Measurements from ENCODE around the gene B4GALT5.

The B4GALT5 gene

DNA sequence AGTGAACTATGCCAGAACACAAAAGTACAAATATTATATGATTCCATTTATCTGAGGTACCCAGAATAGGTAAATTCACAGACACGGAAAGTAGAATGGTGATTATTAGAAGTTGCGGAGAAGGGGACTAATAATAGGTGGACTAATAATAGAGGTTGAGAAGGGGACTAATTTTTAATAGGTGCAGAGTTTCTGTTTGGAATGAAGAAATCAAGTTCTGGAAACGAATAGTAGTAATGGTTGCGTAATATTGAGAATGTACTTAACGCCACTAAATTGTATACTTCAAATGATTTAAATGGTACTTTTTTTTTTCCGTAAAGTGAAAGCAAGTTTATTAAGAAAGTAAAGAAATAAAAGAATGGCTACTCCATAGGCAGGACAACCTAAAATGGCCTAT lies 33.2 kb downstream of the B4GALT5 start:
- Histone ChIP-seq H3K27me3 (ENCODE audit: insufficient read depth, low read depth) (no peaks in the 10 kb centered on the region; the same call in 1 of the 2 replicates), H3K4me1 (ENCODE audit: low read depth, poor library complexity, severe bottlenecking) (peaks cover 72% of the 10 kb centered on the region), H3K4me2 (peak overlapping the region; percentile 85; the same call in 1 of the 2 replicates)

DNA sequence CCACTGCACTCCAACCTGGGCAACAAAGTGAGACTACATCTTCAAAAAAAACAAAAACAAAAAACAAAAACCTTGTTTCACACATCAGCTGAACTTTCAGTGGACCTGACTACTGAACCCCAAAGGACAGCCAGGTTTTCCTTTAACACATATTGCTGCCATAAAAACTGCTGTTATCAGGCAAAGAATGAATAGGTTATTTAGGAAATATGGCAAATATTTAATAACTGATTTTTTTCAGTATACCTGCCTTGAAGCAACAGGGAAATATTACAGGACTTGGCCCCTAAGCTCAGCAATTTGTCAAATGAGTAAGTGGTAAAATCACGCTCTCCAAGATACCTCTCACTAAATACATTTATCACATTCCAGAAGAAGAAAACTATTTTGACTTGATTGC lies 34.0 kb downstream of the B4GALT5 start:
- Histone ChIP-seq H3K27ac (no peak overlapping the region), H3K4me1 (ENCODE audit: low read depth, poor library complexity, severe bottlenecking) (peaks cover 72% of the 10 kb centered on the region), H3K4me2 (peak overlapping the region; percentile 85)

More for the DNA sequence above, 33.2 kb downstream of the B4GALT5 start:
- Histone ChIP-seq H2AFZ (ENCODE audit: low read depth) (no peak overlapping the region), H4K20me1 (ENCODE audit: insufficient read depth) (peaks cover 19% of the 10 kb centered on the region; the same call in 1 of the 2 replicates), H3K36me3 (ENCODE audit: insufficient read depth) (no peaks in the 10 kb centered on the region), H3K9ac (no peak overlapping the region), H3K27ac (no peak overlapping the region), H3K79me2 (ENCODE audit: insufficient read depth, low read depth) (peaks cover 9% of the 10 kb centered on the region; the same call in 1 of the 2 replicates), H3K4me3 (IDR thresholded peaks at IDR 0.05; ENCODE audit: insufficient read depth, low read depth, low read length) (no peak overlapping the region)
- TF ChIP-seq, protein P1, sequence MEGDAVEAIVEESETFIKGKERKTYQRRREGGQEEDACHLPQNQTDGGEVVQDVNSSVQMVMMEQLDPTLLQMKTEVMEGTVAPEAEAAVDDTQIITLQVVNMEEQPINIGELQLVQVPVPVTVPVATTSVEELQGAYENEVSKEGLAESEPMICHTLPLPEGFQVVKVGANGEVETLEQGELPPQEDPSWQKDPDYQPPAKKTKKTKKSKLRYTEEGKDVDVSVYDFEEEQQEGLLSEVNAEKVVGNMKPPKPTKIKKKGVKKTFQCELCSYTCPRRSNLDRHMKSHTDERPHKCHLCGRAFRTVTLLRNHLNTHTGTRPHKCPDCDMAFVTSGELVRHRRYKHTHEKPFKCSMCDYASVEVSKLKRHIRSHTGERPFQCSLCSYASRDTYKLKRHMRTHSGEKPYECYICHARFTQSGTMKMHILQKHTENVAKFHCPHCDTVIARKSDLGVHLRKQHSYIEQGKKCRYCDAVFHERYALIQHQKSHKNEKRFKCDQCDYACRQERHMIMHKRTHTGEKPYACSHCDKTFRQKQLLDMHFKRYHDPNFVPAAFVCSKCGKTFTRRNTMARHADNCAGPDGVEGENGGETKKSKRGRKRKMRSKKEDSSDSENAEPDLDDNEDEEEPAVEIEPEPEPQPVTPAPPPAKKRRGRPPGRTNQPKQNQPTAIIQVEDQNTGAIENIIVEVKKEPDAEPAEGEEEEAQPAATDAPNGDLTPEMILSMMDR (conservative IDR thresholded peaks at IDR 0.05; ENCODE audit: low read depth, low read length), result no peak

DNA sequence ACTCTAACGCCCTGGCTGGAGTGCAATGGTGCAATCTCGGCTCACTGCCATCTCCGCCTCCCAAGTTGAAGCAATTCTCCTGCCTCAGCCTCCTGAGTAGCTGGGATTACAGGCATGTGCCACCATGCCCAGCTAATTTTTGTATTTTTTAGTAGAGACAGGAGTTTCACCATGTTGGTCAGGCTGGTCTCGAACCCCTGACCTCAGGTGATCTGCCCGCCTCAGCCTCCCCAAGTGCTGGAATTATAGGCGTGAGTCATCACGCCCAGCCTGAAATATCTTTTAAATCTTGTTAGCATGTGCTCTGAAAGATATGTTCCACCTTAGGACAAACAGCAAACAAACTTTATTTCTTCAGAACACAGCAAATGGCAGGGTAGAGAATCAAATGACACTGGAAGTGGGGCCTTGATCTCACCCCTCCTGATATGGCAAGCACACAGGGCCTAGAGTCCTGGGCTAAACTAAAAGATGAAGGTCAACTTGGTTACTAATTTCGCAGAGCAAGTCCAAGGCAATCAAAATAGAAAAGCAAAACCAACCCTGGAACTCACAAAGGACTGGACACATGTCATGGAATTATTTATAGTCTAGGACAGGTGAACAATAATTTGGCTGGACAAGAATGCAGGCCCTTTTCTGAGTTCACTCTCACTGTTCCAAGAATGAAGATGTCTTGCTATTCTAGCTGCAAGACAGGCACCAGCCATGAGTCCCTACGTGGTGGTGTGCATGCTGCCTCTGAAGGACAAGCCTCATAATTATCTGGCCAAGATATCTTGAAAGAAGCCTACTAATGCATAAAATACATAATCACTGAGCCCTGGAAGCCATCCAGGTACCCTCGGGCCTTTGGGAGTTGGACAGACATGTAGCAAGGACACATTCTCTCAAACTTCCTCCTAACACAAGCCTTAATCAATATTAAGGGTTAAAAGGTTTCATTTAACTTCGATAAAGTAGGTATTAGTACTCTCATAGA lies 35.6 kb downstream of the B4GALT5 start:
- H3K9ac ChIP-seq, result no peak overlapping the region

More for the DNA sequence above, 34.0 kb downstream of the B4GALT5 start:
- H3K36me3 ChIP-seq (ENCODE audit: insufficient read depth), result no peaks in the 10 kb centered on the region
- H4K20me1 ChIP-seq (ENCODE audit: insufficient read depth), result peaks cover 11% of the 10 kb centered on the region; the same call in 1 of the 2 replicates
- TF ChIP-seq, protein P1 (conservative IDR thresholded peaks at IDR 0.05; ENCODE audit: low read depth, low read length), result no peak
- no peak overlapping the region for H2AFZ ChIP-seq (ENCODE audit: low read depth)
- no peak overlapping the region for H3K4me3 ChIP-seq (IDR thresholded peaks at IDR 0.05; ENCODE audit: insufficient read depth, low read depth, low read length)
- H3K79me2 ChIP-seq (ENCODE audit: insufficient read depth, low read depth), result peaks cover 18% of the 10 kb centered on the region; the same call in 1 of the 2 replicates
- H3K9ac ChIP-seq, result no peak overlapping the region
- no peaks in the 10 kb centered on the region; the same call in 1 of the 2 replicates for H3K27me3 ChIP-seq (ENCODE audit: insufficient read depth, low read depth)

DNA sequence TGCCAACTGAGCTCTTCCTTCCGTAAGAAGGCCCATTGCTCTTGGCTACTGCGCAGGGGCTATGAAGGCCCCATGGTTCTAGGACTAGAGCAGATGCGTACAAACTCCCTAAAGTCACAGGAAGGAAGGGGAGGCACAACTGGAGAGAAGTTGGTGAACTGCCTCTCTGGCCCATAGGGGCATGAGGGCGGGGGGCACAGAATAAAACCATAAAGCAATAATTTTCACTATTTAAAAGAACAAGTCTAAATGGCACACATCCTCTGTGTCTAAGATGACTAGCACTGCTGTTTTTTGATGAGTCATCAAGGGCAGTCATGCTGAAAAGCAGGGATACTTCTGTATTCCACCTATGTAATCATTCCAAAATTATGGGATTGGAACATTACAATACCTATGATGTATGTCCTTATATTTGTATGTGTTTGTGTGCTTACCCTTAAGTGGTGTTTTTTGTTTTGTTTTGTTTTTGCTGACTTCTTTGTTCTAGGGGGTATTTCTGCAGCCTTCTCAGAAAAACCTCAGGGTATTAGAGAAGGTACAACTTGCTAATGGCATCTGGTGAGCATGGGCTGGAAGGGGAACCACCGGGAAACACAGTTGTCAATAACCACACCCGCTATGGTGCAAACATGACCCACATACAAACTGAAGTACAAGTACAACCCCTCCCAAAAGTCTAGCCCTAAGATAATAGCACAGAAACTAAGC lies 36.9 kb downstream of the B4GALT5 start:
- no peaks in the 10 kb centered on the region for H3K36me3 ChIP-seq (ENCODE audit: insufficient read depth)
- H3K27ac ChIP-seq, result peak overlapping the region; percentile 46
- peaks cover 3% of the 10 kb centered on the region; the same call in 1 of the 2 replicates for H3K27me3 ChIP-seq (ENCODE audit: insufficient read depth, low read depth)
- peaks cover 86% of the 10 kb centered on the region for H3K4me1 ChIP-seq (ENCODE audit: low read depth, poor library complexity, severe bottlenecking)
- TF ChIP-seq, protein P1 (conservative IDR thresholded peaks at IDR 0.05; ENCODE audit: low read depth, low read length), result no peak
- H3K9ac ChIP-seq, result peak overlapping the region; percentile 8; the same call in 1 of the 2 replicates
- H3K4me3 ChIP-seq (IDR thresholded peaks at IDR 0.05; ENCODE audit: insufficient read depth, low read depth, low read length), result no peak overlapping the region
- H2AFZ ChIP-seq (ENCODE audit: low read depth), result no peak overlapping the region
- H3K4me2 ChIP-seq, result peak overlapping the region; percentile 85
- H4K20me1 ChIP-seq (ENCODE audit: insufficient read depth), result peaks cover 6% of the 10 kb centered on the region; the same call in 1 of the 2 replicates
- H3K79me2 ChIP-seq (ENCODE audit: insufficient read depth, low read depth), result peaks cover 47% of the 10 kb centered on the region; the same call in 1 of the 2 replicates

More for the DNA sequence above, 35.6 kb downstream of the B4GALT5 start:
- Histone ChIP-seq H2AFZ (ENCODE audit: low read depth) (no peak overlapping the region), H3K4me1 (ENCODE audit: low read depth, poor library complexity, severe bottlenecking) (peaks cover 74% of the 10 kb centered on the region), H3K27me3 (ENCODE audit: insufficient read depth, low read depth) (no peaks in the 10 kb centered on the region; the same call in 1 of the 2 replicates), H3K27ac (peak overlapping the region; percentile 46; the same call in 1 of the 2 replicates), H3K4me2 (peak overlapping the region; percentile 85), H3K79me2 (ENCODE audit: insufficient read depth, low read depth) (peaks cover 34% of the 10 kb centered on the region; the same call in 1 of the 2 replicates), H3K4me3 (IDR thresholded peaks at IDR 0.05; ENCODE audit: insufficient read depth, low read depth, low read length) (no peak overlapping the region), H4K20me1 (ENCODE audit: insufficient read depth) (0 out of 2 replicates have a peak, but pooled peaks cover 7% of the 10 kb centered on the region), H3K36me3 (ENCODE audit: insufficient read depth) (no peaks in the 10 kb centered on the region)
- TF ChIP-seq, protein P1 (conservative IDR thresholded peaks at IDR 0.05; ENCODE audit: low read depth, low read length), result no peak

All from KMS-11 (cell line).